IMR-90 (cell line): ENCODE measurements around the gene C4B. TPM values are rescaled to one million over a fixed set of nuclear protein-coding genes. Genes with fewer than 3 reads are reported as not detected.

Source experiments
- ATAC-seq: fragments of 200-7000 bp; cut with Tn5 transposase; 2 replicates; pipeline ENCODE4 v1.9.1; 2020; ENCODE audit warnings: low read depth, mild to moderate bottlenecking, moderate library complexity
- BruUV-seq: library from RNA; stranded (reverse); fragments of 400-500 nt; replicated peaks from 2 replicates; lab custom pipeline; 2021; lab: Mats Ljungman, UMichigan
- CTCF ChIA-PET: fragments of 300-600 bp; formaldehyde crosslinking; extraction: SDS; loops from one replicate; lab custom pipeline; 2021; ENCODE audit warnings: antibody characterized with exemption; lab: Yijun Ruan, JAX
- POLR2A ChIA-PET: fragments of 300-600 bp; sonication (Branson Sonifier 250); formaldehyde crosslinking; loops from one replicate; lab custom pipeline; 2022; ENCODE audit warnings: antibody characterized with exemption; ENCODE audit not compliant: unreplicated experiment; lab: Charles Lee
- DNase-seq: peaks from one replicate; pipeline ENCODE4 v3.0.0; 2013
- H2AFZ ChIP-seq: replicated peaks from 2 replicates; pipeline ENCODE3; 2013; ENCODE audit warnings: low read length, mild to moderate bottlenecking; ENCODE audit not compliant: poor library complexity
- H2AK5ac ChIP-seq: 2 replicates; pipeline ENCODE4 v1.6.1; 2013; ENCODE audit warnings: low read depth, low read length, inconsistent platforms
- H2AK9ac ChIP-seq: replicated peaks from 2 replicates; pipeline ENCODE3; 2013; ENCODE audit warnings: mild to moderate bottlenecking, low read depth, low read length, moderate library complexity; ENCODE audit not compliant: poor library complexity
- H2BK120ac ChIP-seq: 2 replicates; pipeline ENCODE4 v1.6.1; 2013; ENCODE audit warnings: low read depth, low read length, inconsistent platforms
- H2BK15ac ChIP-seq: 3 replicates; pipeline ENCODE4 v1.6.1; 2013; ENCODE audit warnings: low read depth, low read length, inconsistent platforms
- H2BK20ac ChIP-seq: 2 replicates; pipeline ENCODE4 v1.6.1; 2013; ENCODE audit warnings: low read depth, mild to moderate bottlenecking, inconsistent platforms, low read length, moderate library complexity
- H2BK5ac ChIP-seq: 2 replicates; pipeline ENCODE4 v1.6.1; 2013; ENCODE audit warnings: mild to moderate bottlenecking, low read depth, low read length, inconsistent platforms; ENCODE audit not compliant: poor library complexity, severe bottlenecking
- H3K14ac ChIP-seq: replicated peaks from 2 replicates; pipeline ENCODE4 v1.6.1; 2013; ENCODE audit warnings: low read depth, low read length, inconsistent platforms
- H3K18ac ChIP-seq: 2 replicates; pipeline ENCODE4 v1.6.1; 2013; ENCODE audit warnings: low read depth, low read length, control low read depth
- H3K23ac ChIP-seq: 2 replicates; pipeline ENCODE4 v1.6.1; 2013; ENCODE audit warnings: low read depth, low read length, inconsistent platforms
- H3K27ac ChIP-seq: 2 replicates; pipeline ENCODE4 v1.5.1; 2013; ENCODE audit warnings: mild to moderate bottlenecking, control low read depth, low read length; ENCODE audit not compliant: insufficient read depth
- H3K27me3 ChIP-seq: 2 replicates; pipeline ENCODE4 v1.6.1; 2013; ENCODE audit warnings: low read length; ENCODE audit not compliant: control insufficient read depth, insufficient read depth
- H3K36me3 ChIP-seq: 2 replicates; pipeline ENCODE4 v1.6.1; 2013; ENCODE audit warnings: low read length, mixed read lengths; ENCODE audit not compliant: control insufficient read depth, insufficient read depth
- H3K4ac ChIP-seq: 2 replicates; pipeline ENCODE4 v1.6.1; 2013; ENCODE audit warnings: low read depth, low read length, inconsistent platforms
- H3K4me1 ChIP-seq: 2 replicates; pipeline ENCODE4 v1.6.1; 2013; ENCODE audit warnings: low read length, mixed read lengths; ENCODE audit not compliant: control insufficient read depth, insufficient read depth
- H3K4me2 ChIP-seq: 2 replicates; pipeline ENCODE4 v1.6.1; 2013; ENCODE audit warnings: low read depth, mild to moderate bottlenecking, control low read depth, low read length, moderate library complexity
- H3K4me3 ChIP-seq: 2 replicates; pipeline ENCODE4 v1.5.1; 2013; ENCODE audit warnings: low read depth, mild to moderate bottlenecking, control low read depth, low read length, moderate library complexity; ENCODE audit not compliant: insufficient read depth
- H3K56ac ChIP-seq: 2 replicates; pipeline ENCODE4 v1.6.1; 2013; ENCODE audit warnings: low read length, inconsistent platforms; ENCODE audit not compliant: insufficient read depth; ENCODE audit errors: extremely low read depth
- H3K79me1 ChIP-seq, 2 experiments: 2 replicates each; pipeline ENCODE4 v1.6.1; 2013; ENCODE audit warnings: low read length in 2 of 2, inconsistent platforms in 1 of 2, low read depth in 1 of 2
- H3K9ac ChIP-seq: 2 replicates; pipeline ENCODE4 v1.6.1; 2013; ENCODE audit warnings: low read depth, low read length, control low read depth
- H3K9me1 ChIP-seq: 2 replicates; pipeline ENCODE4 v1.6.1; 2013; ENCODE audit warnings: low read length, inconsistent platforms; ENCODE audit not compliant: insufficient read depth
- H3K9me3 ChIP-seq: 2 replicates; pipeline ENCODE4 v1.6.1; 2013; ENCODE audit warnings: low read length; ENCODE audit not compliant: control insufficient read depth, insufficient read depth
- H4K20me1 ChIP-seq: 2 replicates; pipeline ENCODE4 v1.6.1; 2013; ENCODE audit warnings: low read length, inconsistent platforms; ENCODE audit not compliant: insufficient read depth
- H4K5ac ChIP-seq: 2 replicates; pipeline ENCODE4 v1.6.1; 2013; ENCODE audit warnings: mild to moderate bottlenecking, low read depth, low read length, control low read depth
- H4K8ac ChIP-seq, 2 experiments: 2 replicates each; pipeline ENCODE4 v1.6.1; 2013; ENCODE audit warnings: low read depth in 2 of 2, low read length in 2 of 2, control low read depth in 1 of 2, inconsistent platforms in 1 of 2
- H4K91ac ChIP-seq: 2 replicates; pipeline ENCODE4 v1.6.1; 2013; ENCODE audit warnings: low read depth, low read length, inconsistent platforms; ENCODE audit not compliant: insufficient read depth
- BHLHE40 ChIP-seq: fragments of 150-350 bp; IDR thresholded peaks from 2 replicates; pipeline ENCODE4 v1.6.1; 2016; ENCODE audit warnings: mild to moderate bottlenecking, low read depth, low read length
- CEBPB ChIP-seq: IDR thresholded peaks from 2 replicates; pipeline ENCODE4 v1.6.1; 2012; ENCODE audit warnings: low read depth, low read length, improper control_type of control experiment
- CHD1 ChIP-seq: IDR thresholded peaks from 2 replicates; pipeline ENCODE4 v1.6.1; 2012; ENCODE audit warnings: low read depth, low read length, improper control_type of control experiment
- CTCF ChIP-seq: conservative IDR thresholded peaks from 2 replicates; pipeline ENCODE4 v1.5.1; 2012; ENCODE audit warnings: mild to moderate bottlenecking, low read depth, low read length, improper control_type of control experiment
- FOS ChIP-seq: fragments of 150-350 bp; IDR thresholded peaks from 2 replicates; pipeline ENCODE4 v1.6.1; 2016; ENCODE audit warnings: low read depth, low read length
- MAFK ChIP-seq: IDR thresholded peaks from 2 replicates; pipeline ENCODE4 v1.6.1; 2012; ENCODE audit warnings: low read depth, low read length, improper control_type of control experiment
- MAZ ChIP-seq: IDR thresholded peaks from 2 replicates; pipeline ENCODE4 v1.6.1; 2012; ENCODE audit warnings: low read depth, mild to moderate bottlenecking, low read length, improper control_type of control experiment, moderate library complexity, borderline replicate concordance
- MXI1 ChIP-seq: IDR thresholded peaks from 2 replicates; pipeline ENCODE4 v1.6.1; 2012; ENCODE audit warnings: low read depth, mild to moderate bottlenecking, low read length, moderate library complexity, borderline replicate concordance
- NFE2L2 ChIP-seq: fragments of 150-350 bp; IDR thresholded peaks from 2 replicates; pipeline ENCODE4 v1.6.1; 2016; ENCODE audit warnings: low read depth, mild to moderate bottlenecking, low read length
- POLR2A ChIP-seq: IDR thresholded peaks from 2 replicates; pipeline ENCODE4 v1.6.1; 2012; ENCODE audit warnings: mild to moderate bottlenecking, low read depth, low read length
- RAD21 ChIP-seq: IDR thresholded peaks from 2 replicates; pipeline ENCODE4 v1.6.1; 2012; ENCODE audit warnings: low read length, improper control_type of control experiment
- RCOR1 ChIP-seq: IDR thresholded peaks from 2 replicates; pipeline ENCODE4 v1.6.1; 2012; ENCODE audit warnings: mild to moderate bottlenecking, low read length, improper control_type of control experiment; ENCODE audit not compliant: insufficient replicate concordance
- RFX5 ChIP-seq: IDR thresholded peaks from 2 replicates; pipeline ENCODE4 v1.8.0; 2012; ENCODE audit warnings: low read depth, mild to moderate bottlenecking, low read length, moderate library complexity
- SMC3 ChIP-seq: fragments of 150-350 bp; IDR thresholded peaks from 2 replicates; pipeline ENCODE4 v1.6.1; 2016; ENCODE audit warnings: low read depth, mild to moderate bottlenecking, antibody characterized with exemption, low read length, moderate library complexity
- WGBS, 2 experiments: methylation state at CpG; one replicate each; pipeline versions ENCODE4 v1.1.5 to v1.1.7; 2013; ENCODE audit warnings: missing lambda C conversion rate in 2 of 2; ENCODE audit not compliant: insufficient read length in 1 of 2; ENCODE audit errors: extremely low coverage in 2 of 2; 5-methylcytosine and 5-hydroxymethylcytosine counted together
- dilution Hi-C: fragments of 300-500 bp; cut with HindIII; formaldehyde crosslinking; loops from one replicate; pipeline ENCODE4 v1.14.3; 2018; ENCODE audit warnings: low sequenced_read_pairs; ENCODE audit not compliant: unreplicated experiment
- in situ Hi-C: fragments of 300-500 bp; cut with MboI; formaldehyde crosslinking; loops from 3 replicates; pipeline ENCODE4 v1.14.3; 2019; ENCODE audit warnings: low sequenced_read_pairs, inconsistent platforms, mixed read lengths
- intact Hi-C: fragments of 100-400 bp; cut with micrococcal nuclease; formaldehyde crosslinking; loops from 2 replicates; pipeline ENCODE4 v1.10.0; 2022
- polyA plus RNA-seq, 3 experiments: library from polyadenylated mRNA; depleted of rRNA; stranded (reverse); fragments of >200 nt; gene quantifications; 2 replicates each; pipeline ENCODE4 v1.2.3, GENCODE V29; 2012; ENCODE audit warnings: low replicate concordance in 1 of 3
- total RNA-seq: library from RNA; depleted of rRNA; stranded (reverse); fragments of >200 nt; gene quantifications from 2 replicates; pipeline ENCODE4 v1.2.3, GENCODE V29; 2012
- TF ChIP-seq, protein P1 (sequence below): fragments of 150-350 bp; IDR thresholded peaks from 2 replicates; pipeline ENCODE4 v1.6.1; 2017; ENCODE audit warnings: mild to moderate bottlenecking, antibody characterized with exemption, low read length, low read depth
- TF ChIP-seq, protein P2 (sequence below): fragments of 150-350 bp; IDR thresholded peaks from 2 replicates; pipeline ENCODE4 v1.6.1; 2016; ENCODE audit warnings: low read depth, mild to moderate bottlenecking, low read length, moderate library complexity, borderline replicate concordance

The C4B gene
- total and polyA plus RNA-seq, 2 of the 4 experiments (the other 2 are of a cell fraction): 0.54 to 4.2 TPM

GRCh38 chr6:32057966-32058365 lies 43.4 kb downstream of the C4B start:
- no peak overlapping the region for H2BK120ac ChIP-seq
- ChIA-PET CTCF (no interaction called here), POLR2A (no interaction called here)
- H3K9me1 ChIP-seq: no peaks in the 10 kb centered on the region
- H3K36me3 ChIP-seq: no peaks in the 10 kb centered on the region
- no peaks in the 10 kb centered on the region for H3K4me1 ChIP-seq
- H3K9me3 ChIP-seq: no peaks in the 10 kb centered on the region
- H2BK15ac ChIP-seq: no peak overlapping the region
- intact Hi-C loops (no loop called here), in situ Hi-C loops (no loop called here), dilution Hi-C loops (no loop called here)
- no peak overlapping the region for H3K4ac ChIP-seq
- no peak overlapping the region for H3K14ac ChIP-seq
- TF ChIP-seq CHD1 (no peak), RCOR1 (no peak), SMC3 (no peak), POLR2A (no peak), CEBPB (no peak), BHLHE40 (no peak), CTCF (no peak), RFX5 (no peak), NFE2L2 (no peak), MAZ (no peak), MXI1 (no peak), MAFK (no peak), FOS (no peak), RAD21 (no peak)
- TF ChIP-seq, protein P1, sequence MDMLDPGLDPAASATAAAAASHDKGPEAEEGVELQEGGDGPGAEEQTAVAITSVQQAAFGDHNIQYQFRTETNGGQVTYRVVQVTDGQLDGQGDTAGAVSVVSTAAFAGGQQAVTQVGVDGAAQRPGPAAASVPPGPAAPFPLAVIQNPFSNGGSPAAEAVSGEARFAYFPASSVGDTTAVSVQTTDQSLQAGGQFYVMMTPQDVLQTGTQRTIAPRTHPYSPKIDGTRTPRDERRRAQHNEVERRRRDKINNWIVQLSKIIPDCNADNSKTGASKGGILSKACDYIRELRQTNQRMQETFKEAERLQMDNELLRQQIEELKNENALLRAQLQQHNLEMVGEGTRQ: no peak
- TF ChIP-seq, protein P2, sequence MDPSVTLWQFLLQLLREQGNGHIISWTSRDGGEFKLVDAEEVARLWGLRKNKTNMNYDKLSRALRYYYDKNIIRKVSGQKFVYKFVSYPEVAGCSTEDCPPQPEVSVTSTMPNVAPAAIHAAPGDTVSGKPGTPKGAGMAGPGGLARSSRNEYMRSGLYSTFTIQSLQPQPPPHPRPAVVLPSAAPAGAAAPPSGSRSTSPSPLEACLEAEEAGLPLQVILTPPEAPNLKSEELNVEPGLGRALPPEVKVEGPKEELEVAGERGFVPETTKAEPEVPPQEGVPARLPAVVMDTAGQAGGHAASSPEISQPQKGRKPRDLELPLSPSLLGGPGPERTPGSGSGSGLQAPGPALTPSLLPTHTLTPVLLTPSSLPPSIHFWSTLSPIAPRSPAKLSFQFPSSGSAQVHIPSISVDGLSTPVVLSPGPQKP: no peak
- no peak overlapping the region for H4K8ac ChIP-seq
- no peak for DNase-seq
- H2AK9ac ChIP-seq: no peak overlapping the region
- no peak overlapping the region for H3K4me2 ChIP-seq
- H2AK5ac ChIP-seq: no peak overlapping the region
- no peak overlapping the region for H3K23ac ChIP-seq
- no TSS peak for BruUV-seq
- H3K27ac ChIP-seq: no peak overlapping the region
- peaks cover 32% of the 10 kb centered on the region for H3K27me3 ChIP-seq
- no peak overlapping the region for H2BK20ac ChIP-seq
- H2BK5ac ChIP-seq: no peak overlapping the region
- H3K79me1 ChIP-seq: no peaks in the 10 kb centered on the region
- WGBS, 2 experiments: 80% methylated on average over 9 of the region's 17 CpGs; no CpG with 5 or more reads in 1 of the 2 experiments
- H4K91ac ChIP-seq: no peak overlapping the region
- no peak overlapping the region for H3K56ac ChIP-seq
- H2AFZ ChIP-seq: no peak overlapping the region
- H4K20me1 ChIP-seq: no peaks in the 10 kb centered on the region
- no peak overlapping the region for H4K5ac ChIP-seq
- no peak for ATAC-seq
- H3K18ac ChIP-seq: no peak overlapping the region
- no peak overlapping the region for H3K9ac ChIP-seq
- H3K4me3 ChIP-seq: no peak overlapping the region
